ENCODE data around the gene EGFL6. TPM values are rescaled to one million over a fixed set of nuclear protein-coding genes. Genes with fewer than 3 reads are reported as not detected.
"Not testable (repeated sequence)": the region's sequence is repeated elsewhere in the genome, so short reads cannot be mapped to it uniquely, and the experiment has no call there.

EGFL6 gene
- total and polyA plus RNA-seq, 10 of the 15 experiments (the other 5 are each of a cell fraction or from before 2014, with no cell fraction given): 0.03 TPM; not detected in 9

- H3K27ac ChIP-seq (ENCODE audit: control insufficient read depth, insufficient read depth); H3K36me3 ChIP-seq (ENCODE audit: control insufficient read depth in 2 of 2, insufficient read depth in 2 of 2, low read length in 1 of 2); H3K9me3 ChIP-seq (replicated peaks; ENCODE audit: control insufficient read depth, insufficient read depth, low read length); H3K79me2 ChIP-seq (ENCODE audit: control insufficient read depth, insufficient read depth, low read length); H3K9ac ChIP-seq (ENCODE audit: control insufficient read depth, insufficient read depth, low read length); H3K4me2 ChIP-seq (ENCODE audit: control insufficient read depth, insufficient read depth); BruUV-seq (replicated peaks); in situ Hi-C loops (cut with MboI); DNase-seq (ENCODE audit: low read depth, low spot score); H2AFZ ChIP-seq (ENCODE audit: control insufficient read depth, low read depth, low read length); H3K27me3 ChIP-seq (replicated peaks in 1 of 2; ENCODE audit: control insufficient read depth in 2 of 2, insufficient read depth in 2 of 2, low read length in 1 of 2); intact Hi-C loops (cut with micrococcal nuclease; ENCODE audit: unreplicated experiment); H3K4me3 ChIP-seq; H3K4me1 ChIP-seq (ENCODE audit: control insufficient read depth, insufficient read depth, low read length); H4K20me1 ChIP-seq (ENCODE audit: control insufficient read depth, insufficient read depth); ATAC-seq; CTCF ChIA-PET; POLR2A ChIA-PET; FAIRE-seq: not testable (repeated sequence)
- 100% methylated on average over 4 of the region's 4 CpGs for whole genome bisulfite sequencing (ENCODE audit: insufficient coverage, insufficient replicate concordance, low lambda C conversion rate, missing lambda C conversion rate)
- ChIA-PET RAD21 (ENCODE audit: unreplicated experiment) (interaction anchor here (1.2 kb wide), 1 partner anchor 25 kb away, joined by 3 read pairs; no protein-coding TSS in a partner anchor), SMC1A (ENCODE audit: uncharacterized antibody, unreplicated experiment) (interaction anchor here (0.9 kb wide), 1 partner anchor 9 kb away, joined by 3 read pairs; no protein-coding TSS in a partner anchor)
These were observed 110.3 kb downstream of the EGFL6 start for GRCh38 chrX:13679700-13680099.

- 65% methylated on average over 7 of the region's 7 CpGs for WGBS (ENCODE audit: insufficient coverage, insufficient replicate concordance, low lambda C conversion rate, missing lambda C conversion rate)
- Histone ChIP-seq H4K20me1 (ENCODE audit: control insufficient read depth, insufficient read depth) (no peaks in the 10 kb centered on the region), H3K36me3 (ENCODE audit: control insufficient read depth in 2 of 2, insufficient read depth in 2 of 2, low read length in 1 of 2) (no peaks in the 10 kb centered on the region), H2AFZ (ENCODE audit: control insufficient read depth, low read depth, low read length) (no peak overlapping the region), H3K9me3 (replicated peaks; ENCODE audit: control insufficient read depth, insufficient read depth, low read length) (no peaks in the 10 kb centered on the region; the same call in 2 of the 3 replicates), H3K27ac (ENCODE audit: control insufficient read depth, insufficient read depth) (no peak overlapping the region), H3K27me3 (replicated peaks in 1 of 2; ENCODE audit: control insufficient read depth in 2 of 2, insufficient read depth in 2 of 2, low read length in 1 of 2) (no peaks in the 10 kb centered on the region), H3K4me2 (ENCODE audit: control insufficient read depth, insufficient read depth) (no peak overlapping the region), H3K9ac (ENCODE audit: control insufficient read depth, insufficient read depth, low read length) (no peak overlapping the region), H3K4me1 (ENCODE audit: control insufficient read depth, insufficient read depth, low read length) (peaks cover 7% of the 10 kb centered on the region; the same call in 1 of the 2 replicates), H3K79me2 (ENCODE audit: control insufficient read depth, insufficient read depth, low read length) (no peaks in the 10 kb centered on the region), H3K4me3 (no peak overlapping the region)
- ChIA-PET CTCF (interaction anchor here (0.6 kb wide), 1 partner anchor 10 kb away, joined by 3 read pairs; no protein-coding TSS in a partner anchor), POLR2A (no interaction called here), SMC1A (ENCODE audit: uncharacterized antibody, unreplicated experiment) (interaction anchor here (1.3 kb wide), 1 partner anchor 19 kb away, joined by 3 read pairs; no protein-coding TSS in a partner anchor), RAD21 (ENCODE audit: unreplicated experiment) (interaction anchor here (0.6 kb wide), 1 partner anchor 1646 kb away, joined by 3 read pairs; no protein-coding TSS in a partner anchor)
- DNase-seq (ENCODE audit: low read depth, low spot score) (no peak), FAIRE-seq (no peak), ATAC-seq (no peak)
- no TSS peak for BruUV-seq (replicated peaks)
- intact Hi-C loops (cut with micrococcal nuclease; ENCODE audit: unreplicated experiment): no loop called here
- in situ Hi-C loops (cut with MboI): no loop called here
- no peak for TF ChIP-seq E4F1 (IDR thresholded peaks at IDR 0.05; ENCODE audit: borderline replicate concordance, partially characterized antibody)
- no peak for TF ChIP-seq HDAC6 (IDR thresholded peaks at IDR 0.05; ENCODE audit: unreplicated experiment)
- no peak for TF ChIP-seq RFX5 (IDR thresholded peaks at IDR 0.05; ENCODE audit: low read depth, low read length)
- no peak for TF ChIP-seq HDGF (IDR thresholded peaks at IDR 0.05)
- no peak for TF ChIP-seq ZZZ3 (IDR thresholded peaks at IDR 0.05; ENCODE audit: control insufficient read depth, insufficient read length, low read depth)
- no peak for TF ChIP-seq POLR2AphosphoS2 (IDR thresholded peaks at IDR 0.05; ENCODE audit: low read depth, low read length)
- TF ChIP-seq SMC3 (IDR thresholded peaks at IDR 0.05; ENCODE audit: borderline replicate concordance, low read length): no peak
- TF ChIP-seq SPI1 (IDR thresholded peaks at IDR 0.05; ENCODE audit: borderline replicate concordance, insufficient read depth, low read depth, low read length): no peak
- TF ChIP-seq ATF3 (IDR thresholded peaks at IDR 0.05; ENCODE audit: borderline replicate concordance, extremely low read depth, low read depth, low read length): no peak
- no peak for TF ChIP-seq JUNB (IDR thresholded peaks at IDR 0.05)
- TF ChIP-seq MLLT1 (IDR thresholded peaks at IDR 0.05): no peak
These were observed 112.2 kb downstream of the EGFL6 start for GRCh38 chrX:13681595-13681994.
